Activated CD4-positive, alpha-beta T cell treated with anti-CD3 and anti-CD28 coated beads for 24 hours (primary cell): ENCODE data around the gene GEMIN5.
A peak's percentile ranks its signal among the peaks of the same experiment; 100 is the strongest.

Source experiments
- DNase-seq, 2 donors: peaks; one replicate each; pipeline ENCODE4 v3.0.0-alpha.2; 2020; ENCODE audit warnings: low read depth in 2 of 2

The GEMIN5 gene

GRCh38 chr5:154884424-154884823 lies 53.6 kb downstream of the GEMIN5 start:
- DNase-seq, result no peak

DNA sequence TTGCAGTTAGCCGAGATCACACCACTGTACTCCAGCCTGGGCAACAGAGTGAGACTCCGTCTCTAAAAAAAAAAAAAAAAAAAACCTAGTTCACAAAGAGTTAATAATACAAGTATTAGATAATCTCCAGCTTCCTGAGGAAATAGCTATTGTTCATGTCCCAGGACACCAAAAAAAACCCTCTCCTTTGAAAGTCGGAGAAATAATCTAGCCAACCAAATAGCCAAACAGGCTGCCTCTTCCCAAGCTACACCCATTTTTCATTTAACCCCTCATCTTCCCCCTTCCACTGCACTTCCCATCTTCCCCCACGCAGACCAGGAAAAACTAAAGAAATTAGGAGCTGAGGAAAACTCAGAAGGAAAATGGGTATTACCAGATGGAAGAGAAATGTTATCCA lies 56.0 kb downstream of the GEMIN5 start:
- DNase-seq, result no peak

- no peak for DNase-seq
These were observed 59.2 kb downstream of the GEMIN5 start for GRCh38 chr5:154878642-154879335.

DNA sequence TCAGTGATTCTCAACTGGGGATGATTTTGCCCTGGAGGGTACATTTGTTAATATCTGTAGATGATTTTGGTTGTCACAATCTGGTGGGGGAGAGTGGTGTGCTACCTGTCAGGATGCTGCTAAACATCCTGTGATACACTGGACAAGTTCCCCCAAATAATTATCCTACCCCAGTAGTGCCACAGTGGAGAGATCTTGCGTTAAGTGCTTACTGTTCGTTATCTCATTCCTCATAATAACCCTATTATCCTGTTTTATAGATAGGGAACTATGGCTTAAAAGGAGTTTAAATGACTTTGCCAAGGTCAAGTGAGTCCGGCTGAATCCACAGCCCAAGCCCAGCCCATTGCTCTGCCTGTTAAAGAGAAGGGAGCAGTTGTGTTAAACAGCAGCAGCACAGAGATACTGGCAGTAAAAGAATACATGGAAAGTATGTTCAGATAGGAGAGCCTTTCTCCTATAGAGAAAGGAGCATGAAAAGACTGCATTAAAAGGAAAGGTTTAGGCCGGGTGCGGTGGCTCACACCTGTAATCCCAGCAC lies 64.2 kb downstream of the GEMIN5 start:
- no peak for DNase-seq

DNA sequence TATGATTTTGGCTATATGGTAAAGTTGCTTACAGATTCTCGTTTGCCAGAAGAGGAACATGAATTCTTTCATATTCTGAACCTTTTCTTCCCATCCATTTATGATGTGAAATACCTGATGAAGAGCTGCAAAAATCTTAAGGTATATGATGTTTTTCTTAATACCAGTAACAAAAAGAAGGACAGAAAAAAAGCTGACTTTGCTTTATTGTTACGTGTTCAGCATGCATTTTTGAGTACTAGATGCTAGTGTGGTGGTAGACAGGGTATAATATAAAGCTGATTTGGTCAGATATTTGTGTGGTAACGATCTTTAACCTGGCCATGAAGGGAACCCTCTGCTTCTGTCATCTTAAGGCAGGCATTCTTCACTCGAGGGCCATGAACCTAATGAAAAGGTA lies 66.3 kb downstream of the GEMIN5 start:
- no peak for DNase-seq

DNA sequence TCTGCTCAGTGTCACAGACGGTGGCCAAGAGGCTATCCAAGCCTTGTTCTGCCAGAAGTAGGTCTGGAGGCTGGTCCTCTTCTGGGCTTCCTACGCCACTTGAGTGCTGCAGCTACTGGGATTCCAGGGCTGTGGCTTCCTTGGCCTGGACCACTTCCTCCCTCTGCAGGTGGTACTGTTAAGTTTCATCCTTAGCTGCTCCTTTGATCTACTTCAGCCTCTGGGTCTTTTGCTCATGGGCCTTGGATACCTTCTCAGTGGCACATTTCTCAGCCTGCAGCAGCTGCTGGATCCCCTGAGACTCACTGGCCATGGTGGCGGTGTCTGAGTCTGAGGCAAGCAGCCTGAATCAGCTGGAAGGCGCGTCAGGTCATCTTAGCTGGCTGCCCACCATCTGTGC lies 69.3 kb downstream of the GEMIN5 start:
- no peak for DNase-seq

DNA sequence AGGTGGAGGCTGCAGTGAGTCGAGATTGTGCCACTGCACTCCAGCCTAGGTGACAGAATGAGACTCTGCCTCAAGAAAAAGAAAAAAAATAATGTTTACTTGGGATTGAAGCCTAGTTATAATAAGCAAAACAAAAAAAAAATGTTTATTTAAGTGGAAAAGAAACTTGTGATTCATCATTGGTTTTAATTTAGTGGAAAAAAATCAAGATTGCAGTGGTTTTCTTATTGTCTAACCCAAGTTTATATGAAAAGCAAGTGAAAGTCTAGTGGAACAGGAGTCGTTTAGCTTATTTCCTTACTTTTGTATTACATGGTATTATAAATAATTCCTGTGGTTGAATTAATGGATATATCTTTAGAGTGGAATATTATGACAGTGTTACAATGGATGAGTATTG lies 71.2 kb downstream of the GEMIN5 start:
- DNase-seq, result no peak

DNA sequence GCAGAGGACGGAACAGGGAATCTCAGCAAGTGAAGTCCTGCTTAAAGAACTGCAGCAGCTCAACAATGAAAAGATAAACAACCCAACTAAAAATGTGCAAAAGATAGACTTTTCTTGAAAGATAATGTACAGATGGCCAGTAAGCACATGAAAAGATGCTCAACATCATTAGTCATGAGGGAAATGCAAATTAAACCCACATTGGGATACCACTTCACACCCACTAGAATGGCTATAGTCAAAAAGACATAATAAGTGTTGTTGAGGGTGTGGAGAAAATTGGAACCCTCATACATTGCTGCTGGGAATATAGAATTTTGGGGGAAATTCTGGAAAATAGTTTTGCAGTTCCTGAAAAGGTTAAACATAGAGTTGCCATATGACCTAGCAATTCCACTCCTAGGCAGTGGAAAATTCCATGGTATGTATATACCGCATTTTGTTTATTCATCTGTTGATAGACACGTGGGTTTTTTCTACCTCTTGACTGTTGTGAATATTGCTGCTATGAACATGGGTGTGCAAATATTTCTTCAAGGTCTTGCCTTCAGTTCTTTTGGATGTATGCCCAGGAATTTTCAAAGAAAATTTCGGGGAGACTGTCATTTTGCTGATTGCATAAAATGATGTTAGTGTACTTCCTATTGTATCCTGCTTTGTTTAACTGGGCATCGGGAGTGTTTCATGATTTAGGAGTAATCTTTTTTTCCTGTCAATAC lies 72.4 kb downstream of the GEMIN5 start:
- DNase-seq, result no peak

- DNase-seq, result no peak
These were observed 74.5 kb downstream of the GEMIN5 start for GRCh38 chr5:154863291-154864080.

DNA sequence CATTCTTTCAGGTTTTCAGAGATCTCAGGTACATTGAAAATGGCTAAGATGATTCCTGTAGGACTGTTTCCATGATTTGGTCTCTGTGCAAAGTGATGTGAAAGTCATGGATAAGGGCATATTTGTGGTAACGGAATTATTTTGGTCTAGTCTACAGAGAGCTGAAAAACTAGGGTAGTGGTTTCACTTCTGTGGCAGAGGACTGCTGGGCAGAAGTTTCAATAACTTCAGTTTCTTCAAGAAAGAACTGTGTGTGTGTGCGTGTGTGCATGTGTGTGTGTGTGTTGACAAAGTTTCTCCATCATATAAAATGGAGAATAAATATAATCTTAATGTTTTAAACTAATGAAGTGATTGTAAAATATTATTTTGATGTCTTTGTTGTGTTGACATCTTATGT lies 75.2 kb downstream of the GEMIN5 start:
- DNase-seq, result no peak

DNA sequence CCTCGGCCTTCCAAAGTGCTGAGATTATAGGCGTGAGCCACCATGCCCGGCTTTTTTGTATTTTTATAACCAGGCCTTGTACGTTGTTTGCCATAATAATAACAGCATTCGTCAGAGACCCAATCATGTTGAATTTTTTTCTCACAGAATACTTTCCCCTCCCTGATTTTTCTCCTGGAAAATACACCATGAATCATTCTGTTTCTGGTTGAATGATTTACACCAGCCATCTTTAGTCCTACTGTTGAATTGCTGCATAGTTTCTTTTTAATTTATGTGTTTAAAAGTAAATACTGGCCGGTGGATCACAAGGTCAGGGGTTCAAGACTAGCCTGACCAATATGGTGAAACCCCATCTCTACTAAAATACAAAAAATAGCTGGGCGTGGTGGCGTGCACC lies 76.1 kb downstream of the GEMIN5 start:
- DNase-seq, result no peak

- DNase-seq, result no peak
These were observed 77.2 kb downstream of the GEMIN5 start for GRCh38 chr5:154860765-154861164.

DNA sequence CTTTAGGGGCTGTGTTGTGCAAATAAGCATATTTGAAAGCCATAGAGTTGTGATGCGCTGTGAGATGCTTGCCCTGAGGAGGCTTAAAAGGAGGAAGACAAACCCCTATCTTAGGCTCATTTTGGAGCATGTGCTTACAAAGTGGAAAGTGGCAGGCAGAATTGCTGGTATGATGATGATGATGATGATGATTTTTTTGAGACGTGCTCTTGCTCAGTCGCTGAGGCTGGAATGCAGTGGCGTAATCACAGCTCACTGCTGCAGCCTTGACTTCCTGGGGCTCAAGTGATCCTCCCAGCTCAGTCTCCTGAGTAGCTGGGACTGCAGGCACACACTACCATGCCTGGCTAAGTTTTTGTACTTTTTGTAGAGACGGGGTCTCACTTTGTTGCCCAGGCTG lies 77.9 kb downstream of the GEMIN5 start:
- no peak for DNase-seq

DNA sequence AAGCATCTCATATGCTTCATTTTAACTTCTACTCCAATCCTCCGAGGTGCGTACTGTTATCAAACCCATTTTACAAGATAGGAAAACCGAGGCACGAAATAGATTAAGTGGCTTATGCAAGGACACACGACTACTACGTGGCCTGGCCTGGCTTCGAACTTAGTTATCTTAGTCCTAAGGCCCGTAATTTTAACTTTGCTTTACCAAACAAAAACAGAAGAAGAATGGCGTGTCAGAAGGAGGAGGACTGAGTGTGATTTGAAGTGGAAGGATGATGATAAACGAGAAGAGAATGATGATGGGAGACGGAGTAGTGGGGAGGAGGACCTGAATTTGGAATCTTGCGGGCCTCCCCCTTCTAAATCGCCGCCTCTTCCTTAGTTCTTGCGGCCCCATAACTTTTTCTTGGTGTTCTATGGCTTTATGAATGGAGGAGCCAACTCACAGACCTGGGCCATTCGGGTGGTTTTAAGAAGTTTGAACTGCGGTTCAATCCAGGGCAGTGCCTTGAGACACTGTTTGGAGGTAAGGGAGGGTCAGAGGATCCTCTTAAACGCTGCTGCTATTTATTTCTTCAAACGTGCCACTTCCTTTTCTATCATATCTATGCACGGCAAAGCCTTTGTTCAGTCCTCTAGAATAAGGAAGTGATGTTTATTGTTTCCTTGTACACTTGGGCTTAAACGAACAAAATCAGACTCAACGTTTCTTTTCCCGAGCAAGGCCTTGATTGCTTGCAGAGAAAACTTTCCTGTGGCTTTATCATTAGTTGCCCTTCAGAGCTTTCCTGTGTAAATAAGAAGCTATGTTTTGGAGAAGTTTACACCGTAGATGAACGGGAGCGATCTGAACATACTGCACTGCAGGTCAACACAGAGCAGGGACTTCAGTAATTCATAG lies 78.8 kb downstream of the GEMIN5 start:
- no peak for DNase-seq

- peak; percentile 96 to 98 for DNase-seq
These were observed 79.6 kb downstream of the GEMIN5 start, which contains the start of gene CNOT8 for GRCh38 chr5:154858297-154858971. Gene CNOT8, plus strand, starts transcription at chr5:154858627. Its CDS starts 4,652 bp downstream, at chr5:154863279.

- DNase-seq, result peak; percentile 70 to 74
These were observed 80.3 kb downstream of the GEMIN5 start for GRCh38 chr5:154857530-154858296.

GRCh38 chr5:154851351-154851750 lies 86.7 kb downstream of the GEMIN5 start:
- no peak for DNase-seq

GRCh38 chr5:154850255-154851062 lies 87.6 kb downstream of the GEMIN5 start, which contains the start of gene FAXDC2:
Gene FAXDC2, minus strand, starts transcription at chr5:154850603. Its CDS starts 12,425 bp downstream, at chr5:154838178.
- DNase-seq, result no peak

- no peak for DNase-seq
These were observed 88.2 kb downstream of the GEMIN5 start for GRCh38 chr5:154849791-154850201.
